Esophagus muscularis mucosa (tissue), 4 donors: ENCODE measurements around the gene RXRB. TPM values are rescaled to one million over a fixed set of nuclear protein-coding genes. Genes with fewer than 3 reads are reported as not detected.

ENCODE experiments used
- DNase-seq: peaks from one replicate; pipeline ENCODE4 v3.0.0-alpha.2; 2017; ENCODE audit errors: extremely low spot score
- H3K27ac ChIP-seq, 4 donors: fragments of 200-600 bp; sonication (generic); replicated peaks in 1 of 4; 1 replicate in 3 of 4; 2 replicates in 1 of 4; pipeline ENCODE4 v1.5.1; 2016 to 2019; ENCODE audit warnings: mild to moderate bottlenecking in 1 of 4
- H3K27me3 ChIP-seq, 4 donors: fragments of 200-600 bp; sonication (generic); one replicate each; pipeline versions ENCODE4 v1.5.1 to v1.6.0; 2016 to 2019
- H3K36me3 ChIP-seq, 4 donors: fragments of 200-600 bp; sonication (generic); one replicate each; pipeline ENCODE4 v1.5.1; 2016 to 2019
- H3K4me1 ChIP-seq, 4 donors: fragments of 200-600 bp; sonication (generic); one replicate each; pipeline ENCODE4 v1.5.1; 2016 to 2019
- H3K4me3 ChIP-seq, 4 donors: fragments of 200-600 bp; sonication (generic); 1 replicate in 2 of 4; 2 replicates in 2 of 4; pipeline ENCODE4 v1.5.1; 2016 to 2019; ENCODE audit warnings: mild to moderate bottlenecking in 4 of 4, moderate library complexity in 1 of 4
- H3K9me3 ChIP-seq, 4 donors: fragments of 200-600 bp; sonication (generic); 1 replicate in 3 of 4; 2 replicates in 1 of 4; pipeline ENCODE4 v1.5.1; 2016 to 2019
- CTCF ChIP-seq, 3 experiments: fragments of 200-600 bp in 2 of 3; fragments of 450-650 bp in 1 of 3; sonication (generic) in 2 of 3; IDR thresholded peaks; one replicate each; pipeline ENCODE4 v1.5.1; 2017 to 2019; ENCODE audit warnings: antibody characterized with exemption in 3 of 3, mild to moderate bottlenecking in 2 of 3, moderate library complexity in 1 of 3
- EP300 ChIP-seq: sonication (generic); formaldehyde crosslinking; IDR thresholded peaks from one replicate; pipeline ENCODE4 v1.6.1; 2017; ENCODE audit warnings: antibody characterized with exemption
- POLR2A ChIP-seq: fragments of 450-650 bp; IDR thresholded peaks from one replicate; pipeline ENCODE4 v1.6.1; 2017; ENCODE audit warnings: antibody characterized with exemption, moderate library complexity, mild to moderate bottlenecking, low read depth
- POLR2AphosphoS5 ChIP-seq, 2 donors: sonication (generic); formaldehyde crosslinking; IDR thresholded peaks; one replicate each; pipeline ENCODE4 v1.6.1; 2017; ENCODE audit warnings: antibody characterized with exemption in 2 of 2
- WGBS: methylation state at CpG from one replicate; pipeline ENCODE4 v1.1.5; 2018; 5-methylcytosine and 5-hydroxymethylcytosine counted together
- intact Hi-C: fragments of 100-400 bp; cut with DNase I; formaldehyde crosslinking; loops from one replicate; pipeline ENCODE4 v1.15.1; 2023
- total RNA-seq, 4 donors: library from RNA; depleted of rRNA; stranded (reverse); fragments of >200 nt; gene quantifications; one replicate each; pipeline versions ENCODE4 v1.1.0 to v1.2.1, GENCODE V29; 2016

RXRB gene
- 10 to 100 TPM; 21.5 to 34.1 (median 32.2) TPM for total RNA-seq

- intact Hi-C loops: no loop called here
- Histone ChIP-seq H3K4me1 (peaks cover 59 to 77% (median 72%) of the 10 kb centered on the region in 4 donors), H3K36me3 (peaks cover 35 to 52% (median 46%) of the 10 kb centered on the region in 4 donors), H3K27me3 (no peaks in the 10 kb centered on the region), H3K4me3 (peak within 1 kb of the TSS; percentile 76 to 84 (median 80)), H3K27ac (peak within 1 kb of the TSS; percentile 90 to 97 (median 93)), H3K9me3 (no peaks in the 10 kb centered on the region)
- TF ChIP-seq EP300 (no peak), CTCF (IDR thresholded peaks at IDR 0.05) (no peak), POLR2AphosphoS5 (IDR thresholded peaks at IDR 0.05) (peak; percentile 82 to 91), POLR2A (peak; percentile 33)
- WGBS: 0% methylated on average over 53 of the region's 68 CpGs
- DNase-seq: peak; percentile 100
Measured at GRCh38 chr6:33200219-33201146, at the start of gene RXRB, which contains the start of gene SLC39A7. RXRB (minus strand) TSS chr6:33200665; CDS start chr6:33200476, 189 bp downstream. SLC39A7 (plus strand) TSS chr6:33200867; CDS start chr6:33201246, 379 bp downstream.

GRCh38 chr6:33249732-33250630, 49.5 kb upstream of the RXRB start:
- Histone ChIP-seq H3K36me3 (peaks cover 0 to 22% (median 18%) of the 10 kb centered on the region in 4 donors), H3K27ac (peak overlapping the region; percentile 92 to 98 (median 94)), H3K27me3 (peaks cover 0 to 8% (median 0%) of the 10 kb centered on the region in 4 donors), H3K4me1 (peaks cover 24 to 36% (median 31%) of the 10 kb centered on the region in 4 donors), H3K4me3 (peak overlapping the region; percentile 58 to 66 (median 62)), H3K9me3 (no peaks in the 10 kb centered on the region)
- no peak for TF ChIP-seq POLR2A
- no peak for TF ChIP-seq CTCF (IDR thresholded peaks at IDR 0.05)
- TF ChIP-seq POLR2AphosphoS5 (IDR thresholded peaks at IDR 0.05): no peak
- no peak for TF ChIP-seq EP300
- WGBS: 14% methylated on average over 4 of the region's 15 CpGs
- DNase-seq: no peak
- intact Hi-C loops: loop anchor here (1.0 to 5.0 kb wide), 4 partner anchors 58 to 233 kb away; partner anchors contain the start of gene COL11A2

GRCh38 chr6:33248932-33249731, 48.7 kb upstream of the RXRB start:
- H3K27ac ChIP-seq: peak overlapping the region; percentile 92 to 98 (median 94)
- TF ChIP-seq POLR2AphosphoS5 (IDR thresholded peaks at IDR 0.05): peak; percentile 89 to 96
- peak in 1 of 3 experiments; percentile 39 for TF ChIP-seq CTCF (IDR thresholded peaks at IDR 0.05)
- peak; percentile 31 for TF ChIP-seq POLR2A
- TF ChIP-seq EP300: no peak
- H3K9me3 ChIP-seq: no peaks in the 10 kb centered on the region
- peaks cover 0 to 20% (median 15%) of the 10 kb centered on the region in 4 donors for H3K36me3 ChIP-seq
- DNase-seq: peak; percentile 100
- peak overlapping the region; percentile 58 to 66 (median 62) for H3K4me3 ChIP-seq
- peaks cover 0 to 10% (median 0%) of the 10 kb centered on the region in 4 donors for H3K27me3 ChIP-seq
- H3K4me1 ChIP-seq: peaks cover 24 to 36% (median 31%) of the 10 kb centered on the region in 4 donors
- WGBS: 0% methylated on average over 14 of the region's 58 CpGs
- intact Hi-C loops: loop anchor here (1.0 to 5.0 kb wide), 4 partner anchors 57 to 232 kb away; partner anchors contain the start of gene COL11A2

GRCh38 chr6:33248643-33248931, 48.1 kb upstream of the RXRB start:
- no peak for TF ChIP-seq EP300
- peak in 1 of 2 donors; percentile 0 for TF ChIP-seq POLR2AphosphoS5 (IDR thresholded peaks at IDR 0.05)
- no peak for TF ChIP-seq POLR2A
- TF ChIP-seq CTCF (IDR thresholded peaks at IDR 0.05): peak in 1 of 3 experiments; percentile 1
- H3K9me3 ChIP-seq: no peaks in the 10 kb centered on the region
- 0% methylated on average over 1 of the region's 18 CpGs for WGBS
- intact Hi-C loops: loop anchor here (5.0 kb wide), 3 partner anchors 56 to 231 kb away; partner anchors contain the start of gene COL11A2
- peaks cover 0 to 10% (median 0%) of the 10 kb centered on the region in 4 donors for H3K27me3 ChIP-seq
- peak overlapping the region; percentile 92 to 98 (median 94) for H3K27ac ChIP-seq
- DNase-seq: no peak
- peaks cover 24 to 36% (median 31%) of the 10 kb centered on the region in 4 donors for H3K4me1 ChIP-seq
- peak overlapping the region; percentile 58 to 66 (median 62) for H3K4me3 ChIP-seq
- peaks cover 0 to 18% (median 14%) of the 10 kb centered on the region in 4 donors for H3K36me3 ChIP-seq
